ENCODE data around the gene ZNF584. TPM values are rescaled to one million over a fixed set of nuclear protein-coding genes. Genes with fewer than 3 reads are reported as not detected.
A peak's percentile ranks its signal among the peaks of the same experiment; 100 is the strongest.
"Not testable (repeated sequence)": the region's sequence is repeated elsewhere in the genome, so short reads cannot be mapped to it uniquely, and the experiment has no call there.

ZNF584 gene
- total RNA-seq, 2 experiments from 2014 or later = 8.3 to 10.7 TPM

DNA sequence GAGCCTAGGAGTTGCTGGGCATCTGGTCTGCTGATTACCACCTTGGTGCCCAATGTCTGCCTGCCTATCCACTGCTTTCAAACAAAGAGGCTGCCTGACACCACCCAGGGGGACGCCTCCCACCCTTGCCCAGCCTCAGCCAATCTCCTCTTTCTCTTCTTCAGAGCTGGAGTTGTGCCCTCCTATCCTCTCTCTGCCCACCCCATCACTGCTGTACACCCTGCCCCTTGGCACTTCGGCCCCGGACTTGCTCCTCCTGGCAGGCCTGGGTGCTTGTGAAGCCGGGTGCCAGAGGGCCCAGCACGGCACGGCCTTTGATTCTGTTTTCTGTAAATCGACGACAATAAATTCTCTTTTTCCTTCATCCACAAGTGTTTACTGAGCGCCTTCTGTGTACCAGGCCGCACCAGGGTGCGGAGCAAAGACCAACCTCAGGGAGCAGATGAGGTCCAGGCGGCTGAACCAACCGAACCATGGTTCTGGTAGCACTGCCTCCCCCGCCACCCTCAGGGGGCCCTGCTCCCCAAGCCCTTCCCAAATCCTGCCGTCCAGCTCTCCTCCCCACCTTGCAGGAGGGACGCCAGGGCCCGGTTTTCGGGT, 8.0 kb upstream of the ZNF584 start:
- no peak overlapping the region for H3K27ac Mint-ChIP-seq
- no peaks in the 10 kb centered on the region for H3K9me3 Mint-ChIP-seq
- intact Hi-C loops (cut with micrococcal nuclease) = loop anchor here (10.0 kb wide), 1 partner anchor 486 kb away; the partner anchor contains the start of gene ZNF417
- H3K4me1 Mint-ChIP-seq (ENCODE audit: low read depth) = peaks cover 21% of the 10 kb centered on the region
- CTCF ChIA-PET = no interaction called here
- POLR2A ChIA-PET = no interaction called here
- peaks cover 5% of the 10 kb centered on the region for H3K36me3 Mint-ChIP-seq
- peaks cover 3% of the 10 kb centered on the region for H3K27me3 Mint-ChIP-seq
- peak overlapping the region; percentile 82 for H3K4me3 Mint-ChIP-seq
- no peak for DNase-seq

DNA sequence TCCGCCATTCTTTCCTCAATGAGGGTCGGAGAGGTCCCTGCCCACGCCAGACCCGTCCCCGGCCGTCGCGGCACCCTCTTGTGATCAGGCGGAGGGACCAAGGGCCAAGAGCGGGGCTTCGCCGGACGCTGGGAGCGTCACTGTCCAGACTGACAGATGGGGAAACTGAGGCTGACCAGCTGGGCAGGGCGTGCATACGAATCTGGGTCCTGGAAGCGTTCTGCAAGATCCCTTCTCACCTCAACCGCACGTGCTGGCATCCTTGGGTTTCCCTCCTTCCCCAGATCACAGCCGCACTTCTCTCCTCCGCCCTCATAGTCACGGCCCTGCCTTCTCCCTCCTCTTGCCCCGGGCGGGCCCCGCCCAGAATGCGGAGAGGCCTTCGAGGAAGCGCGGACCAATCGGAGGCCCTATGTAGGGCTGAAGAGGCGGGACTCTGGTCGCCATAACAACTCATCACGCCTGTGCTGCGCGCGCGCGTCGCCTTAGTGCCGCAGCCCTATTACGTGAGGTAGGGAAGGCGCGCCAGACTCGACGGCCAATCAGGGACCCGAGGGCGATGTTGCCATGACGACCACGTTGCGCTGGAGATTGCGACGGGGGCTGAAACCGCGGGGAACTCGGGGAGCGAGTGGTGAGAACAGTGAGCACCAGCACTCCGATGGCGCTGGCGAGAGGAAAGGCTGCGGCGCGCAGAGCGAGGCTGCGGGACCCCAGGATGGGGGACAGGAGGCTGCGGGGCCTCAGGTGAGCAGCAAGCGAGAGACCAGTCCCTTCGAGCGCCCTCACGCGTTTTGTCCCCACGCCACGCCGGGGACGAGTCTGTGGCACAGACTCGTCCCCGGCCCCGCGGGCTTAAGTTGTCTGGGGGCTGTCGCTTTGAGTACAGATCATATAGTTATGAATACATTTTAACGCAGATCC, 7.3 kb upstream of the ZNF584 start:
- POLR2A ChIA-PET = no interaction called here
- CTCF ChIA-PET = no interaction called here
- H3K4me1 Mint-ChIP-seq (ENCODE audit: low read depth) = peaks cover 18% of the 10 kb centered on the region
- peaks cover 2% of the 10 kb centered on the region for H3K36me3 Mint-ChIP-seq
- peak overlapping the region; percentile 82 for H3K4me3 Mint-ChIP-seq
- DNase-seq = peak; percentile 100
- intact Hi-C loops (cut with micrococcal nuclease) = loop anchor here (1.0 to 10.0 kb wide), 7 partner anchors 14 to 486 kb away; partner anchors contain the start of genes RPS5, ZNF274, ZNF417 and ZNF446
- H3K27ac Mint-ChIP-seq = peak overlapping the region; percentile 77
- H3K9me3 Mint-ChIP-seq = no peaks in the 10 kb centered on the region
- H3K27me3 Mint-ChIP-seq = peaks cover 3% of the 10 kb centered on the region

- CTCF ChIA-PET = no interaction called here
- intact Hi-C loops (cut with micrococcal nuclease) = loop anchor here (1.0 to 10.0 kb wide), 7 partner anchors 15 to 487 kb away; partner anchors contain the start of genes RPS5, ZNF274, ZNF417 and ZNF446
- DNase-seq = no peak
Observed at GRCh38 chr19:58401840-58402421, 6.5 kb upstream of the ZNF584 start.

GRCh38 chr19:58403920-58404478, 4.5 kb upstream of the ZNF584 start:
- POLR2A ChIA-PET = not testable (repeated sequence)

More at GRCh38 chr19:58401840-58402421, 6.5 kb upstream of the ZNF584 start:
- H3K4me3 Mint-ChIP-seq = peak overlapping the region; percentile 82
- H3K36me3 Mint-ChIP-seq = peaks cover 2% of the 10 kb centered on the region
- H3K27me3 Mint-ChIP-seq = peaks cover 2% of the 10 kb centered on the region
- H3K27ac Mint-ChIP-seq = no peak overlapping the region
- H3K4me1 Mint-ChIP-seq (ENCODE audit: low read depth) = peaks cover 20% of the 10 kb centered on the region
- no peaks in the 10 kb centered on the region for H3K9me3 Mint-ChIP-seq
- POLR2A ChIA-PET = no interaction called here

DNA sequence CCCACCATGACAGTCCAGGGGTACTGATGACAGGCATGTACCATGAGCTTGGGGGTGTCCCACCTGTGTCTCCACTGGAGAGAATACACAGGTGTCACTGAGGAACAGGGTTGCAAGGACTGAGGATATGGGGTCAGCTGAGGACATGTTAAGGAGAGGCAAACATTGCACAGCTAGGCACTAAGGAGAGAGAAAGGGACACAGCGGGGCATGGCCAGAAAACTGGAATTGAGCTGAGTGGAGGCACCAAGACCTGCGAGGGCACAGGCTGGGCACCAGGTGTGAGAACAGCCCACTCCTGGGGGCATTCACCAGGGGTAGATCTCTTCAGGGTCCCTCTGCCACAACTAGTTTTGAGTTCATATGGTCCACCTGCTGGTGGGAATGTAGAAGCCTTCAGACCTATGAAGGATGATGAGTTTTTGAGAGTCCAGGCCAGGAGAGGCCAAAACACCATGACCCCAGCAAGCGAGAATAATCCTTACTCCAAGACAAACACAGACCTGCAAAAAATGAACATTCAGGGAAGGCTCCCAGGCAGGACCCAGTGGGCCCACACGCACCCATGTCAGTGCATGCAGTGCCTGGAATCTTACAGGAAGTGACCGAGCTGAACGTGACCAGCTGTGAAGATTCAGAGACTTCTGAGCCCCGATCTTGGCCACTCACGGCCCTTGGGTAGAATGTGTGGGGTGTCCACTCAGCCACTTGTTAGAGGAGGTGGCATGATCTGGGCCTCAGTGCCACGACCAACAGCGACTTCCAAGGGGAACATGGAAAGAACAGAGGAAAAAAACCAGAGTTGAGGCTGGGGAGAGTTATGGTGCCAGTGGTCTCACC, 1.4 kb upstream of the ZNF584 start:
- Mint-ChIP-seq H3K4me1 (ENCODE audit: low read depth) (peaks cover 29% of the 10 kb centered on the region), H3K36me3 (peaks cover 2% of the 10 kb centered on the region), H3K9me3 (no peaks in the 10 kb centered on the region), H3K27ac (peak overlapping the region; percentile 95), H3K4me3 (peak overlapping the region; percentile 83), H3K27me3 (no peaks in the 10 kb centered on the region)
- POLR2A ChIA-PET = interaction anchor here (1.1 kb wide), 1 partner anchor 45 kb away, joined by 4 read pairs; the partner anchor contains the start of gene ZNF497
- no peak for DNase-seq
- CTCF ChIA-PET = interaction anchor here (1.0 to 2.1 kb wide), 2 partner anchors 112 to 174 kb away, joined by 3 to 5 read pairs; partner anchors contain the start of gene ZBTB45
- intact Hi-C loops (cut with micrococcal nuclease) = loop anchor here (5.0 to 10.0 kb wide), 4 partner anchors 35 to 492 kb away; partner anchors contain the start of genes ZNF132, ZNF417 and ZSCAN22

More at GRCh38 chr19:58403920-58404478, 4.5 kb upstream of the ZNF584 start:
- H3K36me3 Mint-ChIP-seq, DNase-seq, H3K9me3 Mint-ChIP-seq, H3K27me3 Mint-ChIP-seq, CTCF ChIA-PET, H3K4me3 Mint-ChIP-seq, H3K27ac Mint-ChIP-seq: not testable (repeated sequence)
- intact Hi-C loops (cut with micrococcal nuclease) = loop anchor here (10.0 kb wide), 1 partner anchor 489 kb away; the partner anchor contains the start of gene ZNF417
- peaks cover 30% of the 10 kb centered on the region for H3K4me1 Mint-ChIP-seq (ENCODE audit: low read depth)

GRCh38 chr19:58407658-58408151, 744 bp upstream of the ZNF584 start:
- intact Hi-C loops (cut with micrococcal nuclease) = loop anchor here (1.0 to 10.0 kb wide), 7 partner anchors 20 to 493 kb away; partner anchors contain the start of genes RPS5, ZNF132, ZNF324B and ZNF417
- H3K4me3 Mint-ChIP-seq = peak overlapping the region; percentile 83
- ChIA-PET CTCF (interaction anchor here (1.0 to 2.1 kb wide), 3 partner anchors 62 to 112 kb away, joined by 3 to 5 read pairs (median 3); partner anchors contain the start of gene ZBTB45), POLR2A (interaction anchor here (1.0 to 1.2 kb wide), 5 partner anchors 20 to 168 kb away, joined by 3 to 4 read pairs (median 4); partner anchors contain the start of genes ZNF497 and ZNF837)
- no peaks in the 10 kb centered on the region for H3K9me3 Mint-ChIP-seq
- H3K27ac Mint-ChIP-seq = peak overlapping the region; percentile 95
- no peaks in the 10 kb centered on the region for H3K27me3 Mint-ChIP-seq
- peaks cover 3% of the 10 kb centered on the region for H3K36me3 Mint-ChIP-seq
- DNase-seq = peak; percentile 32
- peaks cover 29% of the 10 kb centered on the region for H3K4me1 Mint-ChIP-seq (ENCODE audit: low read depth)

- Mint-ChIP-seq H3K36me3 (peaks cover 3% of the 10 kb centered on the region), H3K4me1 (ENCODE audit: low read depth) (peaks cover 26% of the 10 kb centered on the region), H3K4me3 (peak overlapping the region; percentile 83), H3K9me3 (no peaks in the 10 kb centered on the region), H3K27ac (no peak overlapping the region), H3K27me3 (no peaks in the 10 kb centered on the region)
- ChIA-PET CTCF (interaction anchor here (0.7 to 1.0 kb wide), 4 partner anchors 17 to 111 kb away, joined by 3 read pairs; partner anchors contain the start of gene ZBTB45), POLR2A (interaction anchor here (0.6 to 1.2 kb wide), 9 partner anchors 9 to 167 kb away, joined by 3 to 4 read pairs (median 3); partner anchors contain the start of genes ZNF324 and ZNF837)
- intact Hi-C loops (cut with micrococcal nuclease) = loop anchor here (5.0 to 10.0 kb wide), 4 partner anchors 33 to 494 kb away; partner anchors contain the start of genes ZNF132, ZNF417 and ZSCAN22
- DNase-seq = peak; percentile 46
Observed at GRCh38 chr19:58409010-58409790, 751 bp downstream of the ZNF584 start.

DNA sequence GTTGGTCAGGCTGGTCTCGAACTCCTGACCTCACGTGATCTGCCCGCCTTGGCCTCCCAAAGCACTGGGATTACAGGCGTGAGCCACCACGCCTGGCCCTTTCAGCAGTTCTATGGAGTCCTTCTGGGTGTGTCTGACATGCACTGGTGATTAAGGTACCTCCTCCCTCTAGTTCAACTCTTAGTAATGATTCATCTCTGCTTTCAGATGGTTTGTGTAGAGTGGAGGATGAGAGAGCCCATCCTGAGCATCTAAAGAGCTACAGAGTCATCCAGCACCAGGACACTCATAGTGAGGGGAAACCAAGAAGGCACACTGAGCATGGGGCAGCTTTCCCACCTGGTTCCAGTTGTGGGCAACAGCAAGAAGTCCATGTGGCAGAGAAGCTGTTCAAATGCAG, 8.2 kb downstream of the ZNF584 start:
- intact Hi-C loops (cut with micrococcal nuclease) = no loop called here
- ChIA-PET CTCF (no interaction called here), POLR2A (no interaction called here)
- H3K4me3 Mint-ChIP-seq = no peak overlapping the region
- H3K27ac Mint-ChIP-seq = no peak overlapping the region
- peaks cover 2% of the 10 kb centered on the region for H3K4me1 Mint-ChIP-seq (ENCODE audit: low read depth)
- H3K36me3 Mint-ChIP-seq = peaks cover 44% of the 10 kb centered on the region
- H3K27me3 Mint-ChIP-seq = no peaks in the 10 kb centered on the region
- H3K9me3 Mint-ChIP-seq = peaks cover 2% of the 10 kb centered on the region
- no peak for DNase-seq

- Mint-ChIP-seq H3K36me3 (peaks cover 44% of the 10 kb centered on the region), H3K27ac (no peak overlapping the region), H3K4me3 (no peak overlapping the region), H3K27me3 (no peaks in the 10 kb centered on the region), H3K4me1 (ENCODE audit: low read depth) (peaks cover 2% of the 10 kb centered on the region), H3K9me3 (peaks cover 2% of the 10 kb centered on the region)
- intact Hi-C loops (cut with micrococcal nuclease) = no loop called here
- CTCF ChIA-PET = no interaction called here
- POLR2A ChIA-PET = no interaction called here
- DNase-seq = no peak
Observed at GRCh38 chr19:58417071-58417470, 8.6 kb downstream of the ZNF584 start.

DNA sequence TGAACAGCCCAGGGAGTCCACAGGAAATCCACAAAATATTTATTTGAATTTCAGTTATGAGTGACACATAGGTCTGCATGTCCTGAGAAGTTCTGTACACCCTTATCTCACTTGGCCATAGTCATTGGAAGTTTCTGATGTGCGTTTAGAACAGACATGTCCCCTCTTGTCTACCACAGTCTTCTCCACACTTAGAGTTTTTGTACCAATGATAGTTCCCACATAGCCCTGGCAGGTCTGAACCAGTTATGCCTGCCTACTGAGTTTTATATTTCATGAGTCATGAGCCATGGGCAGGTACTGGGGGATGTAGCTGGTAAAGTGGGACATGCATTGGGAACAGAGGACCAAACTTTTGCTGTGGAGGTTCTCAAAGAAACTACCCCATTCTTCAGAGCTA, 20.2 kb downstream of the ZNF584 start:
- Mint-ChIP-seq H3K27ac (no peak overlapping the region), H3K27me3 (no peaks in the 10 kb centered on the region), H3K36me3 (peaks cover 42% of the 10 kb centered on the region), H3K9me3 (peaks cover 63% of the 10 kb centered on the region), H3K4me1 (ENCODE audit: low read depth) (no peaks in the 10 kb centered on the region), H3K4me3 (no peak overlapping the region)
- CTCF ChIA-PET = no interaction called here
- POLR2A ChIA-PET = no interaction called here
- DNase-seq = no peak
- intact Hi-C loops (cut with micrococcal nuclease) = no loop called here

Data from activated CD4-positive, alpha-beta memory T cell treated with anti-CD3 and anti-CD28 coated beads for 36 hours (primary cell).